DND-41 (cell line): ENCODE data around the gene ARIH2.

ENCODE experiments used
- ATAC-seq: fragments of 200-7000 bp; cut with Tn5 transposase; 3 replicates; pipeline ENCODE4 v1.9.1; 2021; ENCODE audit warnings: low read depth; ENCODE audit not compliant: insufficient read depth
- DNase-seq: peaks from one replicate; pipeline ENCODE4 v3.0.0-alpha.2; 2020
- H2AFZ ChIP-seq: 2 replicates; pipeline ENCODE4 v1.6.0; 2012; ENCODE audit warnings: low read depth, low read length
- H3K27ac ChIP-seq: 2 replicates; pipeline ENCODE4 v1.5.1; 2012; ENCODE audit warnings: low read length, inconsistent platforms
- H3K27me3 ChIP-seq: fragments of 200-600 bp; sonication (generic); 2 replicates; pipeline ENCODE4 v1.6.0; 2012; ENCODE audit warnings: low read length, mild to moderate bottlenecking, inconsistent platforms; ENCODE audit not compliant: insufficient read depth, poor library complexity
- H3K36me3 ChIP-seq: 2 replicates; pipeline ENCODE4 v1.5.1; 2012; ENCODE audit warnings: low read length, inconsistent platforms; ENCODE audit not compliant: insufficient read depth
- H3K4me1 ChIP-seq: 2 replicates; pipeline ENCODE4 v1.5.1; 2012; ENCODE audit warnings: mild to moderate bottlenecking, low read length; ENCODE audit not compliant: insufficient read depth
- H3K4me2 ChIP-seq: 2 replicates; pipeline ENCODE4 v1.6.0; 2012; ENCODE audit warnings: mild to moderate bottlenecking, moderate library complexity, low read length, inconsistent platforms; ENCODE audit not compliant: insufficient read depth
- H3K4me3 ChIP-seq, 2 experiments: fragments of 200-600 bp in 1 of 2; shearing (Covaris generic) in 1 of 2; 2 replicates each; pipeline ENCODE4 v1.5.1; 2012 to 2016; ENCODE audit warnings: inconsistent platforms in 2 of 2, low read length in 2 of 2, mild to moderate bottlenecking in 2 of 2, low read depth in 1 of 2, moderate library complexity in 1 of 2
- H3K79me2 ChIP-seq: 2 replicates; pipeline ENCODE4 v1.6.0; 2012; ENCODE audit warnings: low read length, inconsistent platforms; ENCODE audit not compliant: insufficient read depth
- H3K9ac ChIP-seq: 2 replicates; pipeline ENCODE4 v1.6.0; 2012; ENCODE audit warnings: low read depth, mild to moderate bottlenecking, inconsistent platforms, low read length, moderate library complexity
- H3K9me3 ChIP-seq: 2 replicates; pipeline ENCODE4 v1.5.1; 2012; ENCODE audit warnings: low read length, moderate library complexity, mild to moderate bottlenecking, inconsistent platforms; ENCODE audit not compliant: insufficient read depth, severe bottlenecking
- H4K20me1 ChIP-seq: 2 replicates; pipeline ENCODE4 v1.6.0; 2012; ENCODE audit warnings: low read length; ENCODE audit not compliant: insufficient read depth
- EZH2 ChIP-seq: IDR thresholded peaks from 3 replicates; pipeline ENCODE4 v1.6.1; 2012; ENCODE audit warnings: borderline replicate concordance, low read depth, mild to moderate bottlenecking, moderate library complexity, low read length, inconsistent platforms; ENCODE audit not compliant: severe bottlenecking
- TF ChIP-seq, protein P1 (sequence below): IDR thresholded peaks from 2 replicates; pipeline ENCODE4 v1.5.1; 2012; ENCODE audit warnings: borderline replicate concordance, low read length, moderate library complexity, mild to moderate bottlenecking; ENCODE audit not compliant: poor library complexity, severe bottlenecking; ENCODE audit errors: extremely low read depth

ARIH2 gene

GRCh38 chr3:48891606-48892005 lies 27.0 kb upstream of the ARIH2 start:
- no peak overlapping the region for H3K4me2 ChIP-seq
- no peaks in the 10 kb centered on the region for H3K27me3 ChIP-seq
- H3K4me3 ChIP-seq, result no peak overlapping the region
- no peak for TF ChIP-seq EZH2
- TF ChIP-seq, protein P1, sequence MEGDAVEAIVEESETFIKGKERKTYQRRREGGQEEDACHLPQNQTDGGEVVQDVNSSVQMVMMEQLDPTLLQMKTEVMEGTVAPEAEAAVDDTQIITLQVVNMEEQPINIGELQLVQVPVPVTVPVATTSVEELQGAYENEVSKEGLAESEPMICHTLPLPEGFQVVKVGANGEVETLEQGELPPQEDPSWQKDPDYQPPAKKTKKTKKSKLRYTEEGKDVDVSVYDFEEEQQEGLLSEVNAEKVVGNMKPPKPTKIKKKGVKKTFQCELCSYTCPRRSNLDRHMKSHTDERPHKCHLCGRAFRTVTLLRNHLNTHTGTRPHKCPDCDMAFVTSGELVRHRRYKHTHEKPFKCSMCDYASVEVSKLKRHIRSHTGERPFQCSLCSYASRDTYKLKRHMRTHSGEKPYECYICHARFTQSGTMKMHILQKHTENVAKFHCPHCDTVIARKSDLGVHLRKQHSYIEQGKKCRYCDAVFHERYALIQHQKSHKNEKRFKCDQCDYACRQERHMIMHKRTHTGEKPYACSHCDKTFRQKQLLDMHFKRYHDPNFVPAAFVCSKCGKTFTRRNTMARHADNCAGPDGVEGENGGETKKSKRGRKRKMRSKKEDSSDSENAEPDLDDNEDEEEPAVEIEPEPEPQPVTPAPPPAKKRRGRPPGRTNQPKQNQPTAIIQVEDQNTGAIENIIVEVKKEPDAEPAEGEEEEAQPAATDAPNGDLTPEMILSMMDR, result no peak
- DNase-seq (no peak), ATAC-seq (no peak)
- no peak overlapping the region for H3K27ac ChIP-seq
- no peaks in the 10 kb centered on the region for H3K79me2 ChIP-seq
- no peaks in the 10 kb centered on the region for H4K20me1 ChIP-seq
- H3K9me3 ChIP-seq, result no peaks in the 10 kb centered on the region
- no peaks in the 10 kb centered on the region; the same call in 1 of the 2 replicates for H3K4me1 ChIP-seq
- no peaks in the 10 kb centered on the region for H3K36me3 ChIP-seq
- no peak overlapping the region for H2AFZ ChIP-seq
- no peak overlapping the region for H3K9ac ChIP-seq

- Histone ChIP-seq H3K4me1 (peaks cover 22% of the 10 kb centered on the region), H4K20me1 (no peaks in the 10 kb centered on the region), H3K4me2 (no peak overlapping the region), H3K4me3 (no peak overlapping the region), H3K36me3 (no peaks in the 10 kb centered on the region), H3K27me3 (no peaks in the 10 kb centered on the region), H3K9ac (no peak overlapping the region), H2AFZ (no peak overlapping the region), H3K27ac (no peak overlapping the region), H3K79me2 (peaks cover 12% of the 10 kb centered on the region), H3K9me3 (no peaks in the 10 kb centered on the region)
- DNase-seq (no peak), ATAC-seq (no peak)
- no peak for TF ChIP-seq EZH2
- TF ChIP-seq, protein P1, result no peak
Observed at GRCh38 chr3:48894516-48894915, 24.1 kb upstream of the ARIH2 start.

- DNase-seq (no peak), ATAC-seq (no peak)
- H3K27ac ChIP-seq, result no peak overlapping the region
- H4K20me1 ChIP-seq, result no peaks in the 10 kb centered on the region
- H3K4me1 ChIP-seq, result peaks cover 24% of the 10 kb centered on the region
- H3K79me2 ChIP-seq, result peaks cover 12% of the 10 kb centered on the region
- no peaks in the 10 kb centered on the region for H3K9me3 ChIP-seq
- no peak overlapping the region for H3K4me3 ChIP-seq
- H3K36me3 ChIP-seq, result no peaks in the 10 kb centered on the region
- H3K9ac ChIP-seq, result no peak overlapping the region
- TF ChIP-seq, protein P1, result no peak
- no peak for TF ChIP-seq EZH2
- no peaks in the 10 kb centered on the region for H3K27me3 ChIP-seq
- no peak overlapping the region for H2AFZ ChIP-seq
- no peak overlapping the region for H3K4me2 ChIP-seq
Observed at GRCh38 chr3:48896936-48897335, 21.7 kb upstream of the ARIH2 start.
